ENCODE data around the gene TWIST2.
A peak's percentile ranks its signal among the peaks of the same experiment; 100 is the strongest.

GRCh38 chr2:238938401-238939055 is 90.6 kb downstream of the TWIST2 start:
- TF ChIP-seq CTCF (IDR thresholded peaks at IDR 0.05) (no peak), POLR2AphosphoS5 (IDR thresholded peaks at IDR 0.05) (peak in 1 of 2 donors; percentile 29), POLR2A (IDR thresholded peaks at IDR 0.05) (no peak), EP300 (IDR thresholded peaks at IDR 0.05) (no peak)
